HG03378 (cell line): ENCODE results near the gene ACTR10.
A peak's percentile ranks its signal among the peaks of the same experiment; 100 is the strongest.
"Not testable (repeated sequence)": the region's sequence is repeated elsewhere in the genome, so short reads cannot be mapped to it uniquely, and the experiment has no call there.

Experiments
- ATAC-seq: cut with Tn5 transposase; IDR thresholded peaks from one replicate; pipeline ENCODE4 v1.9.1; 2021; ENCODE audit warnings: mild to moderate bottlenecking, moderate library complexity; ENCODE audit not compliant: unreplicated experiment

The ACTR10 gene

GRCh38 chr14:58215191-58215914 is 15.4 kb downstream of the ACTR10 start:
- no peak for ATAC-seq

- no peak for ATAC-seq
Observed at GRCh38 chr14:58216544-58216943, 16.6 kb downstream of the ACTR10 start.

- ATAC-seq = no peak
Observed at GRCh38 chr14:58227096-58227819, 27.3 kb downstream of the ACTR10 start.

- ATAC-seq = no peak
Observed at GRCh38 chr14:58238252-58239243, 38.6 kb downstream of the ACTR10 start.

- no peak for ATAC-seq
Observed at GRCh38 chr14:58239244-58240195, 39.6 kb downstream of the ACTR10 start.

GRCh38 chr14:58243790-58244555 is 44.0 kb downstream of the ACTR10 start:
- peak; percentile 30 for ATAC-seq

- peak; percentile 89 for ATAC-seq
Observed at GRCh38 chr14:58244556-58245387, 44.8 kb downstream of the ACTR10 start, which contains the start of gene PSMA3. Gene PSMA3, plus strand, starts transcription at chr14:58244843. Its CDS starts 78 bp downstream, at chr14:58244921.

- ATAC-seq = no peak
Observed at GRCh38 chr14:58245562-58245961, 45.6 kb downstream of the ACTR10 start.

GRCh38 chr14:58249611-58250010 is 49.7 kb downstream of the ACTR10 start:
- ATAC-seq = no peak

GRCh38 chr14:58258156-58258555 is 58.2 kb downstream of the ACTR10 start:
- no peak for ATAC-seq

- not testable (repeated sequence) for ATAC-seq
Observed at GRCh38 chr14:58262005-58262404, 62.1 kb downstream of the ACTR10 start.

- no peak for ATAC-seq
Observed at GRCh38 chr14:58265401-58265800, 65.5 kb downstream of the ACTR10 start.

- no peak for ATAC-seq
Observed at GRCh38 chr14:58270628-58271027, 70.7 kb downstream of the ACTR10 start.

- ATAC-seq = no peak
Observed at GRCh38 chr14:58272588-58273372, 72.8 kb downstream of the ACTR10 start.

- ATAC-seq = no peak
Observed at GRCh38 chr14:58274881-58275280, 74.9 kb downstream of the ACTR10 start.

- no peak for ATAC-seq
Observed at GRCh38 chr14:58275527-58276190, 75.7 kb downstream of the ACTR10 start.

GRCh38 chr14:58276208-58276607 is 76.3 kb downstream of the ACTR10 start:
- no peak for ATAC-seq
